Right lobe of liver (tissue), 4 donors: ENCODE measurements around the gene MAIP1.

Experiments
- POLR2A ChIP-seq: fragments of 450-650 bp; IDR thresholded peaks from one replicate; pipeline ENCODE4 v1.6.1; 2017; ENCODE audit warnings: antibody characterized with exemption, mild to moderate bottlenecking
- TF ChIP-seq, protein P1 (sequence below), 4 donors: fragments of 200-600 bp in 3 of 4; fragments of 450-650 bp in 1 of 4; IDR thresholded peaks; one replicate each; pipeline versions ENCODE4 v1.5.1 to v1.8.0; 2016 to 2022; ENCODE audit warnings: antibody characterized with exemption in 4 of 4, mild to moderate bottlenecking in 2 of 4
- donor health status: DM: no; HTN: no; CAD: no.
- donor health status: DM: no; HTN: no; CAD: no.
- donor health status: DM: no; HTN: yes; CAD: no.

- TF ChIP-seq POLR2A = no peak
- TF ChIP-seq, protein P1, sequence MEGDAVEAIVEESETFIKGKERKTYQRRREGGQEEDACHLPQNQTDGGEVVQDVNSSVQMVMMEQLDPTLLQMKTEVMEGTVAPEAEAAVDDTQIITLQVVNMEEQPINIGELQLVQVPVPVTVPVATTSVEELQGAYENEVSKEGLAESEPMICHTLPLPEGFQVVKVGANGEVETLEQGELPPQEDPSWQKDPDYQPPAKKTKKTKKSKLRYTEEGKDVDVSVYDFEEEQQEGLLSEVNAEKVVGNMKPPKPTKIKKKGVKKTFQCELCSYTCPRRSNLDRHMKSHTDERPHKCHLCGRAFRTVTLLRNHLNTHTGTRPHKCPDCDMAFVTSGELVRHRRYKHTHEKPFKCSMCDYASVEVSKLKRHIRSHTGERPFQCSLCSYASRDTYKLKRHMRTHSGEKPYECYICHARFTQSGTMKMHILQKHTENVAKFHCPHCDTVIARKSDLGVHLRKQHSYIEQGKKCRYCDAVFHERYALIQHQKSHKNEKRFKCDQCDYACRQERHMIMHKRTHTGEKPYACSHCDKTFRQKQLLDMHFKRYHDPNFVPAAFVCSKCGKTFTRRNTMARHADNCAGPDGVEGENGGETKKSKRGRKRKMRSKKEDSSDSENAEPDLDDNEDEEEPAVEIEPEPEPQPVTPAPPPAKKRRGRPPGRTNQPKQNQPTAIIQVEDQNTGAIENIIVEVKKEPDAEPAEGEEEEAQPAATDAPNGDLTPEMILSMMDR (IDR thresholded peaks at IDR 0.05) = no peak
Measured at GRCh38 chr2:199955007-199955338, 409 bp upstream of the MAIP1 start.
